ENCODE results near the gene TTC31.

Gene TTC31

GRCh38 chr2:74540291-74540690 lies 57.4 kb downstream of the TTC31 start:
- Histone ChIP-seq H3K4me2 (ENCODE audit: low read depth, low read length, poor library complexity, severe bottlenecking) (no peak overlapping the region), H3K36me3 (ENCODE audit: low read length) (no peaks in the 10 kb centered on the region), H3F3A (ENCODE audit: insufficient read depth) (no peaks in the 10 kb centered on the region), H4K20me1 (ENCODE audit: low read depth, low read length) (no peaks in the 10 kb centered on the region), H3K9ac (ENCODE audit: low read length) (no peak overlapping the region), H3K9me2 (replicated peaks; ENCODE audit: insufficient read depth, low read length) (no peaks in the 10 kb centered on the region), H3K27ac (ENCODE audit: low read depth, low read length) (no peak overlapping the region), H3K27me3 (ENCODE audit: low read length) (no peaks in the 10 kb centered on the region), H3K79me2 (ENCODE audit: insufficient read depth, low read length) (no peaks in the 10 kb centered on the region), H3K9me3 (ENCODE audit: insufficient read depth, low read length) (no peaks in the 10 kb centered on the region), H2AFZ (ENCODE audit: low read depth, low read length, severe bottlenecking) (no peak overlapping the region), H3K4me3 (ENCODE audit: insufficient read depth, low read length, poor library complexity, severe bottlenecking) (no peak overlapping the region)
- TF ChIP-seq EZH2phosphoT487 (conservative IDR thresholded peaks at IDR 0.05; ENCODE audit: low read length): no peak
- TF ChIP-seq, protein P1, sequence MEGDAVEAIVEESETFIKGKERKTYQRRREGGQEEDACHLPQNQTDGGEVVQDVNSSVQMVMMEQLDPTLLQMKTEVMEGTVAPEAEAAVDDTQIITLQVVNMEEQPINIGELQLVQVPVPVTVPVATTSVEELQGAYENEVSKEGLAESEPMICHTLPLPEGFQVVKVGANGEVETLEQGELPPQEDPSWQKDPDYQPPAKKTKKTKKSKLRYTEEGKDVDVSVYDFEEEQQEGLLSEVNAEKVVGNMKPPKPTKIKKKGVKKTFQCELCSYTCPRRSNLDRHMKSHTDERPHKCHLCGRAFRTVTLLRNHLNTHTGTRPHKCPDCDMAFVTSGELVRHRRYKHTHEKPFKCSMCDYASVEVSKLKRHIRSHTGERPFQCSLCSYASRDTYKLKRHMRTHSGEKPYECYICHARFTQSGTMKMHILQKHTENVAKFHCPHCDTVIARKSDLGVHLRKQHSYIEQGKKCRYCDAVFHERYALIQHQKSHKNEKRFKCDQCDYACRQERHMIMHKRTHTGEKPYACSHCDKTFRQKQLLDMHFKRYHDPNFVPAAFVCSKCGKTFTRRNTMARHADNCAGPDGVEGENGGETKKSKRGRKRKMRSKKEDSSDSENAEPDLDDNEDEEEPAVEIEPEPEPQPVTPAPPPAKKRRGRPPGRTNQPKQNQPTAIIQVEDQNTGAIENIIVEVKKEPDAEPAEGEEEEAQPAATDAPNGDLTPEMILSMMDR (IDR thresholded peaks at IDR 0.05; ENCODE audit: insufficient read depth, low read length, poor library complexity, severe bottlenecking): no peak

- Histone ChIP-seq H3K4me3 (ENCODE audit: insufficient read depth, low read length, poor library complexity, severe bottlenecking) (no peak overlapping the region), H3K9me2 (replicated peaks; ENCODE audit: insufficient read depth, low read length) (no peaks in the 10 kb centered on the region), H3K27me3 (ENCODE audit: low read length) (no peaks in the 10 kb centered on the region), H3K27ac (ENCODE audit: low read depth, low read length) (no peak overlapping the region), H3F3A (ENCODE audit: insufficient read depth) (no peaks in the 10 kb centered on the region), H4K20me1 (ENCODE audit: low read depth, low read length) (no peaks in the 10 kb centered on the region), H3K79me2 (ENCODE audit: insufficient read depth, low read length) (no peaks in the 10 kb centered on the region), H3K4me2 (ENCODE audit: low read depth, low read length, poor library complexity, severe bottlenecking) (no peak overlapping the region), H3K9me3 (ENCODE audit: insufficient read depth, low read length) (no peaks in the 10 kb centered on the region), H3K9ac (ENCODE audit: low read length) (no peak overlapping the region), H2AFZ (ENCODE audit: low read depth, low read length, severe bottlenecking) (no peak overlapping the region), H3K36me3 (ENCODE audit: low read length) (no peaks in the 10 kb centered on the region)
- TF ChIP-seq EZH2phosphoT487 (conservative IDR thresholded peaks at IDR 0.05; ENCODE audit: low read length): no peak
- TF ChIP-seq, protein P1 (IDR thresholded peaks at IDR 0.05; ENCODE audit: insufficient read depth, low read length, poor library complexity, severe bottlenecking): no peak
These were observed 60.1 kb downstream of the TTC31 start for GRCh38 chr2:74542978-74543377.

All from SU-DHL-6 (cell line).